ENCODE measurements around the gene RNF121. TPM values are rescaled to one million over a fixed set of nuclear protein-coding genes. Genes with fewer than 3 reads are reported as not detected.

The RNF121 gene
- total and polyA plus RNA-seq, 5 donors from 2014 or later: 8.8 to 23.6 (median 10.6) TPM

DNA sequence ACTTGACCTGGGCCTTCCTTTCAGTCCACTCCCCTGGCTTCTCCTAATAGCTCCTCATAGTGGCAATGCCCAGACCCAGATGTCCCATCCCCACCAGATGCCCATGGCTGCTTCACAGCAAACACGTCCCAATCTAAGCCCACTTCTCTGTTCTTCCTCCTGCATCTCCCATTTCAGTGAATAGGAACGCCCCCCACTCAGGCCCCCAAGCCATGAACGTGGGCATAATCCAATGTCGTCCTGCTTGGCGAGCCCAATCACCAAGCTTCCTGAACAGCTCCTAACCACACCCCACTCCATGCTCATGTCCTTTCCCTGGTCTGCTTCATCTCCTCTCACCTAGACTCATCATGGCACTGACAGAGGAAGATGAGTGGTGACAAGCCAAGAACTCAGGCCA, 78.7 kb downstream of the RNF121 start:
- peaks cover 98% of the 10 kb centered on the region for H3K36me3 ChIP-seq (ENCODE audit: control insufficient read depth, insufficient read depth, low read length)
- DNase-seq (no peak), ATAC-seq (ENCODE audit: low read depth in 2 of 2) (no peak)
- H3K4me1 Mint-ChIP-seq: peaks cover 0 to 11% (median 6%) of the 10 kb centered on the region in 4 donors
- no peaks in the 10 kb centered on the region for H3K9me3 ChIP-seq (ENCODE audit: control insufficient read depth in 2 of 2, low read length in 2 of 2)
- no peak overlapping the region for H3K27ac Mint-ChIP-seq
- no peak overlapping the region for H3K4me3 ChIP-seq (ENCODE audit: low read depth, low read length)
- H3K9me3 Mint-ChIP-seq: peaks cover 0 to 2% (median 0%) of the 10 kb centered on the region in 7 donors
- no peaks in the 10 kb centered on the region for H3K27me3 ChIP-seq (ENCODE audit: control insufficient read depth, insufficient read depth, low read length)
- H3K27me3 Mint-ChIP-seq: no peaks in the 10 kb centered on the region
- H3K36me3 Mint-ChIP-seq: peaks cover 46% of the 10 kb centered on the region
- no peaks in the 10 kb centered on the region for H3K4me1 ChIP-seq (ENCODE audit: control insufficient read depth, insufficient read depth, low read length, poor library complexity, severe bottlenecking)
- H3K4me3 Mint-ChIP-seq: peak overlapping the region in 1 of 4 donors; percentile 47
- H3K27ac ChIP-seq (ENCODE audit: insufficient read depth, low read length, poor library complexity, severe bottlenecking): no peak overlapping the region

DNA sequence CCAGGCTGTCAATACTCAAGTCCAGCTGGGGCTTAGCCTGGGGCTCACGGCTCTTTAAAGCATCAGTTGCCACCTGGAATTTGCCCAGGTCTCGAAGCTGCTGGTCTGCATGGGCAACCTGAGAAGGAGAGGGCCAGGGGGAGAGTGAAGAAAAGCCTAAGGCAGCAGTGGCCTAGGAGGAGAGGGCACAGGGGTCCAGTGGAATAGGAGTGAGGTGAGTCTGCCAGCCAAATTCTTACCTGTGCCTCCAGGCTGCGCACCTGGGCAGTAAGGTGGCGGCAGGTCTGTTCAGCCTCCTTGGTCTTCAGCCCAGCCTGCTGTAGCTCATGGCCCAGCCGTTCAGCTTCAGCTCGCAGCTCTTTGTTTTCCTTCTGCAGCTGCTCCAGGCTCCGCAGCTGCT, 79.9 kb downstream of the RNF121 start:
- Histone ChIP-seq H3K27me3 (ENCODE audit: control insufficient read depth, insufficient read depth, low read length) (no peaks in the 10 kb centered on the region), H3K4me1 (ENCODE audit: control insufficient read depth, insufficient read depth, low read length, poor library complexity, severe bottlenecking) (no peaks in the 10 kb centered on the region), H3K36me3 (ENCODE audit: control insufficient read depth, insufficient read depth, low read length) (peaks cover 99% of the 10 kb centered on the region), H3K9me3 (ENCODE audit: control insufficient read depth in 2 of 2, low read length in 2 of 2) (no peaks in the 10 kb centered on the region), H3K27ac (ENCODE audit: insufficient read depth, low read length, poor library complexity, severe bottlenecking) (no peak overlapping the region), H3K4me3 (ENCODE audit: low read depth, low read length) (no peak overlapping the region)
- Mint-ChIP-seq H3K4me3 (no peak overlapping the region), H3K27me3 (no peaks in the 10 kb centered on the region), H3K27ac (peak overlapping the region in 1 of 3 donors; percentile 69), H3K4me1 (peaks cover 0 to 11% (median 6%) of the 10 kb centered on the region in 4 donors), H3K9me3 (peaks cover 0 to 2% (median 0%) of the 10 kb centered on the region in 7 donors), H3K36me3 (peaks cover 49% of the 10 kb centered on the region)
- DNase-seq (no peak), ATAC-seq (ENCODE audit: low read depth in 2 of 2) (no peak)

DNA sequence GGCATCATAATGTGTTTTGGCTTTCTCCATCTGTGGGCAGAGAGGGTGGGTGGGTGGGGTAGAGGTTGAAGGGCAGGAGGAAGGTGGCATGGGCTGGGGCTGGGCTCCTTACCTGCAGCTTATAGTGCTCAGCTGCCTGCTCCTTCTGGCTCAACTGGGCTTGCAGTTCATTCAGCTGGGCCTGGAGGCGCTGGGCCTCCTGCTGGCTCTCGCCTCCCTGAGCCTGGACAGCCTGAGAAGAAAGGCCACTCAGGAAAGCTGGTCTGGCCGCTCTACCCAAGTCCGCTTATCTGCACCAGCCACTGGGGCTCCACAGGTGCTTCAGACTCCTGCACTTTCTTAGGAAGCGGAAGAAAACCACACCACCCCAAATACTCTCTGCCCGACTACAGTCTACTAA, 80.3 kb downstream of the RNF121 start:
- no peak overlapping the region for H3K4me3 ChIP-seq (ENCODE audit: low read depth, low read length)
- H3K9me3 ChIP-seq (ENCODE audit: control insufficient read depth in 2 of 2, low read length in 2 of 2): no peaks in the 10 kb centered on the region
- no peaks in the 10 kb centered on the region for H3K27me3 ChIP-seq (ENCODE audit: control insufficient read depth, insufficient read depth, low read length)
- peaks cover 99% of the 10 kb centered on the region for H3K36me3 ChIP-seq (ENCODE audit: control insufficient read depth, insufficient read depth, low read length)
- Mint-ChIP-seq H3K27ac (no peak overlapping the region), H3K36me3 (peaks cover 48% of the 10 kb centered on the region), H3K4me1 (peaks cover 0 to 11% (median 6%) of the 10 kb centered on the region in 4 donors), H3K4me3 (no peak overlapping the region), H3K27me3 (no peaks in the 10 kb centered on the region), H3K9me3 (peaks cover 0 to 2% (median 0%) of the 10 kb centered on the region in 7 donors)
- no peak overlapping the region for H3K27ac ChIP-seq (ENCODE audit: insufficient read depth, low read length, poor library complexity, severe bottlenecking)
- H3K4me1 ChIP-seq (ENCODE audit: control insufficient read depth, insufficient read depth, low read length, poor library complexity, severe bottlenecking): no peaks in the 10 kb centered on the region
- ATAC-seq (ENCODE audit: low read depth in 2 of 2): no peak
- DNase-seq: no peak

GRCh38 chr11:72010529-72011233, 81.8 kb downstream of the RNF121 start:
- Histone ChIP-seq H3K4me3 (ENCODE audit: low read depth, low read length) (no peak overlapping the region), H3K27ac (ENCODE audit: insufficient read depth, low read length, poor library complexity, severe bottlenecking) (peak overlapping the region; percentile 5), H3K36me3 (ENCODE audit: control insufficient read depth, insufficient read depth, low read length) (peaks cover 98% of the 10 kb centered on the region), H3K4me1 (ENCODE audit: control insufficient read depth, insufficient read depth, low read length, poor library complexity, severe bottlenecking) (no peaks in the 10 kb centered on the region), H3K9me3 (ENCODE audit: control insufficient read depth in 2 of 2, low read length in 2 of 2) (no peaks in the 10 kb centered on the region), H3K27me3 (ENCODE audit: control insufficient read depth, insufficient read depth, low read length) (no peaks in the 10 kb centered on the region)
- Mint-ChIP-seq H3K36me3 (peaks cover 55% of the 10 kb centered on the region), H3K9me3 (peaks cover 0 to 2% (median 0%) of the 10 kb centered on the region in 7 donors), H3K4me3 (no peak overlapping the region), H3K27ac (peak overlapping the region; percentile 52 to 80 (median 55)), H3K4me1 (peaks cover 0 to 15% (median 8%) of the 10 kb centered on the region in 4 donors), H3K27me3 (no peaks in the 10 kb centered on the region)
- no peak for ATAC-seq (ENCODE audit: low read depth in 2 of 2)
- DNase-seq: no peak

DNA sequence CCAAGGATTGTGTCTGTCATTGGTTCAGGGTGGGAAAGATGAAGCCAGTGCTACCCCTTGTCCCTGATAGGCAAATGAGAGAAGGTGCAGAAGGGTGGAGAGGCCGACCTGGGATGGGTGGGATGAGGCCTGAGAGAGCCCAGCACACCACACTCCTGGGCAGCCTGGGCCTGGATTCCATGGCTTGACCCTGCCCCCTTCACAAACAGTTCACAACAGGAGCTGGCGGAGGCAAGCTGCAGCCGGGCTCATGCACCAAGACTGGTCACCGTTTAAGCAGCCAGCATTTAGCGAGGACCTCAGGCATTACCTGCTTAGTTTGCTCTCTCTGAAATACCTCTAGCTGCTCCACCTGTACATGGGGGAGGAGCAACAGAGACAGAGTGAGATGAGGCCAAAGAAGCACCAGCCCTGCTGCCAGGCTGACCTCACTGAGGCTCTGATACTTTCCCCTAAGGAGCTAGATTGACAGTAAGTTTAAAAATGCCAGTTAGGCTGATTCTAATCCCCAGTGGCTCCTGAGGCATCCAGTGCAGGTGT, 83.3 kb downstream of the RNF121 start:
- H3K36me3 ChIP-seq (ENCODE audit: control insufficient read depth, insufficient read depth, low read length): peaks cover 98% of the 10 kb centered on the region
- H3K36me3 Mint-ChIP-seq: peaks cover 55% of the 10 kb centered on the region
- peak overlapping the region in 2 of 3 donors; percentile 20 to 80 for H3K27ac Mint-ChIP-seq
- ATAC-seq (ENCODE audit: low read depth in 2 of 2): no peak
- no peaks in the 10 kb centered on the region for H3K27me3 Mint-ChIP-seq
- H3K27ac ChIP-seq (ENCODE audit: insufficient read depth, low read length, poor library complexity, severe bottlenecking): no peak overlapping the region
- no peaks in the 10 kb centered on the region for H3K27me3 ChIP-seq (ENCODE audit: control insufficient read depth, insufficient read depth, low read length)
- no peak overlapping the region for H3K4me3 Mint-ChIP-seq
- no peaks in the 10 kb centered on the region for H3K4me1 ChIP-seq (ENCODE audit: control insufficient read depth, insufficient read depth, low read length, poor library complexity, severe bottlenecking)
- DNase-seq: no peak
- no peak overlapping the region for H3K4me3 ChIP-seq (ENCODE audit: low read depth, low read length)
- no peaks in the 10 kb centered on the region for H3K9me3 ChIP-seq (ENCODE audit: control insufficient read depth in 2 of 2, low read length in 2 of 2)
- H3K4me1 Mint-ChIP-seq: peaks cover 0 to 15% (median 8%) of the 10 kb centered on the region in 4 donors
- peaks cover 0 to 2% (median 0%) of the 10 kb centered on the region in 7 donors for H3K9me3 Mint-ChIP-seq

- no peak overlapping the region for H3K27ac Mint-ChIP-seq
- H3K27me3 Mint-ChIP-seq: no peaks in the 10 kb centered on the region
- H3K4me1 ChIP-seq (ENCODE audit: control insufficient read depth, insufficient read depth, low read length, poor library complexity, severe bottlenecking): no peaks in the 10 kb centered on the region
- DNase-seq (no peak), ATAC-seq (ENCODE audit: low read depth in 2 of 2) (no peak)
- no peak overlapping the region for H3K4me3 ChIP-seq (ENCODE audit: low read depth, low read length)
- H3K27me3 ChIP-seq (ENCODE audit: control insufficient read depth, insufficient read depth, low read length): no peaks in the 10 kb centered on the region
- H3K4me1 Mint-ChIP-seq: peaks cover 0 to 19% (median 8%) of the 10 kb centered on the region in 4 donors
- no peaks in the 10 kb centered on the region for H3K9me3 ChIP-seq (ENCODE audit: control insufficient read depth in 2 of 2, low read length in 2 of 2)
- no peak overlapping the region for H3K27ac ChIP-seq (ENCODE audit: insufficient read depth, low read length, poor library complexity, severe bottlenecking)
- peaks cover 98% of the 10 kb centered on the region for H3K36me3 ChIP-seq (ENCODE audit: control insufficient read depth, insufficient read depth, low read length)
- H3K4me3 Mint-ChIP-seq: no peak overlapping the region
- no peaks in the 10 kb centered on the region for H3K9me3 Mint-ChIP-seq
- peaks cover 54% of the 10 kb centered on the region for H3K36me3 Mint-ChIP-seq
Observed at GRCh38 chr11:72012897-72013721, 84.3 kb downstream of the RNF121 start.

DNA sequence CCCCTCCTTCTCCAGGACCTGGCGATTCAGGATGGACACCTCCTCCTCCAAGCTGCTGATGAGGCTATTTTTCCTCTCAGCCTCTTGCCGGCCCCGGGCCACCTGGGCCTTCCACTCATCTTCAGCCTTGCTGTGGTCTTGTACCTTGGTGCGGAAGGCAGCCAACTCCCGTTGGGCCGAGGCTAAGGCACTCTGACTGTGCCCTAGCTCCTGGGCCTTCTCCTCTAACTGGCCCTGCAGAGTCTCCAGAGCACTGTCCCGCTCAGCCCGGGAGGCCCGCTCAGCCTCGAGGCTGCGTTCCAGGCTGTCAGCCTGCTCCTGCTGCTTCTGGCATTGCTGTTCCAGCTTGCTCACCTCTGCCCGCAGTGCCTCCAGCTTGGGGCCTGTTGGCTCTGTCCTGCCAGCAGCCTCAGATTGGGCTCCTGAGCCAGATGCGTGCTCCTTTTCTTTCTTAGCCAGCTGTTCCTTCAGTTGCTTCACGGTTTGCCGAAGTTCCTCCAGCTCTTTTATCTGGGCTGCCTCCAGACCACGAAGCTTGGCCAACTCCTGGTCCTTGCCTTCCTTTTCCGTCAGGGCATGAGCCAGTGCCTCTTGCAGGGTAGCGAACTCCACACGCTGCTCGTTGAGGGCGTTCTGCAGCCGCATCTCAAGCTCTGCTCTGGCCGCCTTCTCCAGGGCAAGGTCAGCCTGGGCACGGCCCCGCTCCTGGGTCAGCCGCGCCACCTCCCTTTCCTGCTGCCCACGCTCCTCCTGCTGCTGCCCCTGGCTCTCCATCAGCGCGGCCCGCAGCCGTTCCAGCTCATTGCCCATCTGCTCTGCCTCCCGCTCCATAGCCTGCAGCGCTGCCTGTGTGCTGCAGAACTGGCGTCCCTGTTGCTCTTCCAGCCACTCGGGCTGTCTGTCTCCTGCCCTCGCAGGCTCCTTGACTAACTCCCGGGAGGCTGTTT, 85.2 kb downstream of the RNF121 start:
- Histone ChIP-seq H3K4me3 (ENCODE audit: low read depth, low read length) (no peak overlapping the region), H3K9me3 (ENCODE audit: control insufficient read depth in 2 of 2, low read length in 2 of 2) (no peaks in the 10 kb centered on the region), H3K27me3 (ENCODE audit: control insufficient read depth, insufficient read depth, low read length) (no peaks in the 10 kb centered on the region), H3K27ac (ENCODE audit: insufficient read depth, low read length, poor library complexity, severe bottlenecking) (no peak overlapping the region), H3K4me1 (ENCODE audit: control insufficient read depth, insufficient read depth, low read length, poor library complexity, severe bottlenecking) (no peaks in the 10 kb centered on the region), H3K36me3 (ENCODE audit: control insufficient read depth, insufficient read depth, low read length) (peaks cover 99% of the 10 kb centered on the region)
- no peaks in the 10 kb centered on the region for H3K27me3 Mint-ChIP-seq
- ATAC-seq (ENCODE audit: low read depth in 2 of 2): no peak
- no peaks in the 10 kb centered on the region for H3K9me3 Mint-ChIP-seq
- peaks cover 58% of the 10 kb centered on the region for H3K36me3 Mint-ChIP-seq
- no peak overlapping the region for H3K27ac Mint-ChIP-seq
- H3K4me1 Mint-ChIP-seq: peaks cover 0 to 19% (median 4%) of the 10 kb centered on the region in 4 donors
- no peak overlapping the region for H3K4me3 Mint-ChIP-seq
- no peak for DNase-seq

Measured in CD4-positive, CD25-positive, alpha-beta regulatory T cell (primary cell).